Mesenchymal stem cell (in vitro differentiated cells and primary cell): ENCODE results near the gene HOMER3.

Experiments
- DNase-seq: peaks from one replicate; pipeline ENCODE4 v3.0.0-alpha.2; 2013
- H2AFZ ChIP-seq: one replicate; pipeline ENCODE4 v1.6.1; 2013; ENCODE audit warnings: low read depth, mild to moderate bottlenecking, control low read depth, inconsistent platforms, low read length, moderate library complexity
- H2AK5ac ChIP-seq: 2 replicates; pipeline ENCODE4 v1.6.1; 2013; ENCODE audit warnings: low read length, moderate library complexity, mild to moderate bottlenecking, inconsistent platforms; ENCODE audit not compliant: severe bottlenecking
- H2BK120ac ChIP-seq: one replicate; pipeline ENCODE4 v1.6.1; 2013; ENCODE audit warnings: low read depth, mild to moderate bottlenecking, inconsistent platforms, low read length, moderate library complexity
- H2BK12ac ChIP-seq, 2 experiments: one replicate each; pipeline ENCODE4 v1.6.1; 2013; ENCODE audit warnings: inconsistent platforms in 2 of 2, low read length in 2 of 2, mild to moderate bottlenecking in 2 of 2, moderate library complexity in 2 of 2, control low read depth in 1 of 2
- H2BK15ac ChIP-seq: one replicate; pipeline ENCODE4 v1.6.1; 2013; ENCODE audit warnings: mild to moderate bottlenecking, low read depth, inconsistent platforms; ENCODE audit not compliant: poor library complexity, severe bottlenecking
- H2BK5ac ChIP-seq: 2 replicates; pipeline ENCODE4 v1.6.1; 2013; ENCODE audit warnings: low read depth, mild to moderate bottlenecking, low read length, control low read depth, inconsistent platforms; ENCODE audit not compliant: poor library complexity, severe bottlenecking
- H3K14ac ChIP-seq, 2 experiments: one replicate each; pipeline ENCODE4 v1.6.1; 2013; ENCODE audit warnings: inconsistent platforms in 2 of 2, low read length in 2 of 2, control low read depth in 1 of 2, mild to moderate bottlenecking in 1 of 2, moderate library complexity in 1 of 2
- H3K18ac ChIP-seq, 2 experiments: one replicate each; pipeline ENCODE4 v1.6.1; 2013; ENCODE audit warnings: inconsistent platforms in 2 of 2, low read length in 2 of 2, control low read depth in 1 of 2, low read depth in 1 of 2, mild to moderate bottlenecking in 1 of 2
- H3K23ac ChIP-seq, 2 experiments: one replicate each; pipeline ENCODE4 v1.6.1; 2013; ENCODE audit warnings: inconsistent platforms in 2 of 2, low read length in 2 of 2, mild to moderate bottlenecking in 2 of 2, moderate library complexity in 2 of 2, control low read depth in 1 of 2
- H3K27ac ChIP-seq: 2 replicates; pipeline ENCODE4 v1.5.1; 2013; ENCODE audit warnings: mild to moderate bottlenecking, moderate library complexity, low read length, control low read depth, inconsistent platforms; ENCODE audit not compliant: poor library complexity, severe bottlenecking
- H3K27me3 ChIP-seq, 2 experiments: 2 replicates each; pipeline versions ENCODE4 v1.6.1 to v1.7.0; 2013; ENCODE audit warnings: low read length in 2 of 2, mild to moderate bottlenecking in 2 of 2, moderate library complexity in 2 of 2, control low read depth in 1 of 2, inconsistent platforms in 1 of 2; ENCODE audit not compliant: control insufficient read depth in 1 of 2, insufficient read depth in 1 of 2
- H3K36me3 ChIP-seq, 2 experiments: 2 replicates each; pipeline versions ENCODE4 v1.6.1 to v1.7.0; 2013; ENCODE audit warnings: low read length in 2 of 2, control low read depth in 1 of 2, inconsistent platforms in 1 of 2, low read depth in 1 of 2, mild to moderate bottlenecking in 1 of 2; ENCODE audit not compliant: insufficient read depth in 2 of 2, control insufficient read depth in 1 of 2
- H3K4ac ChIP-seq, 2 experiments: one replicate each; pipeline ENCODE4 v1.6.1; 2013; ENCODE audit warnings: inconsistent platforms in 2 of 2, low read length in 2 of 2, mild to moderate bottlenecking in 2 of 2, moderate library complexity in 2 of 2, control low read depth in 1 of 2, low read depth in 1 of 2
- H3K4me1 ChIP-seq: 2 replicates; pipeline ENCODE4 v1.6.1; 2013; ENCODE audit warnings: low read depth, low read length, control low read depth; ENCODE audit not compliant: control insufficient read depth, insufficient read depth
- H3K4me2 ChIP-seq: 2 replicates; pipeline ENCODE4 v1.6.1; 2013; ENCODE audit warnings: low read length, mild to moderate bottlenecking, inconsistent platforms; ENCODE audit not compliant: poor library complexity, severe bottlenecking
- H3K4me3 ChIP-seq, 2 experiments: 2 replicates each; pipeline versions ENCODE4 v1.5.1 to v1.7.0; 2013; ENCODE audit warnings: low read length in 2 of 2, mild to moderate bottlenecking in 2 of 2, control low read depth in 1 of 2, low read depth in 1 of 2; ENCODE audit not compliant: insufficient read depth in 1 of 2
- H3K79me1 ChIP-seq: replicated peaks from 2 replicates; pipeline ENCODE4 v1.6.1; 2013; ENCODE audit warnings: mild to moderate bottlenecking, control low read depth, low read length, inconsistent platforms; ENCODE audit not compliant: poor library complexity, severe bottlenecking
- H3K9ac ChIP-seq: 2 replicates; pipeline ENCODE4 v1.7.0; 2013; ENCODE audit warnings: mild to moderate bottlenecking, low read length, moderate library complexity
- H3K9me3 ChIP-seq: 2 replicates; pipeline ENCODE4 v1.7.0; 2013; ENCODE audit warnings: mild to moderate bottlenecking, low read length; ENCODE audit not compliant: control insufficient read depth
- H4K8ac ChIP-seq: one replicate; pipeline ENCODE4 v1.6.1; 2013; ENCODE audit warnings: inconsistent platforms, mild to moderate bottlenecking, low read length, moderate library complexity
- H4K91ac ChIP-seq: one replicate; pipeline ENCODE4 v1.6.1; 2013; ENCODE audit warnings: mild to moderate bottlenecking, low read length, inconsistent platforms
- WGBS: methylation state at CpG from one replicate; pipeline ENCODE4 v1.1.7; 2013; ENCODE audit warnings: mixed read lengths; 5-methylcytosine and 5-hydroxymethylcytosine counted together

HOMER3 gene

GRCh38 chr19:18931316-18932162, 9.5 kb downstream of the HOMER3 start:
- Histone ChIP-seq H3K27me3 (no peaks in the 10 kb centered on the region), H2BK120ac (no peak overlapping the region), H3K36me3 (peaks cover 73 to 87% of the 10 kb centered on the region in 2 experiments), H2BK5ac (no peak overlapping the region), H3K9me3 (no peaks in the 10 kb centered on the region), H3K23ac (no peak overlapping the region), H2BK12ac (no peak overlapping the region), H3K4ac (no peak overlapping the region), H3K9ac (no peak overlapping the region), H3K4me3 (no peak overlapping the region), H3K4me2 (no peak overlapping the region), H3K14ac (no peak overlapping the region), H4K8ac (peak overlapping the region; percentile 45), H3K4me1 (peaks cover 3% of the 10 kb centered on the region), H3K27ac (no peak overlapping the region), H2BK15ac (peak overlapping the region; percentile 46), H2AK5ac (no peak overlapping the region), H4K91ac (peak overlapping the region; percentile 34), H2AFZ (no peak overlapping the region), H3K18ac (no peak overlapping the region), H3K79me1 (peaks cover 35% of the 10 kb centered on the region)
- DNase-seq = no peak
- 93% methylated on average over 34 of the region's 34 CpGs for WGBS

GRCh38 chr19:18929311-18929710, 11.7 kb downstream of the HOMER3 start:
- Histone ChIP-seq H2BK5ac (no peak overlapping the region), H3K4ac (no peak overlapping the region), H2BK12ac (no peak overlapping the region), H3K18ac (no peak overlapping the region), H3K27me3 (no peaks in the 10 kb centered on the region), H3K27ac (no peak overlapping the region), H4K8ac (no peak overlapping the region), H2AK5ac (no peak overlapping the region), H4K91ac (no peak overlapping the region), H2BK120ac (no peak overlapping the region), H3K14ac (no peak overlapping the region), H3K79me1 (peaks cover 38% of the 10 kb centered on the region), H3K4me2 (no peak overlapping the region), H3K23ac (no peak overlapping the region), H3K4me3 (no peak overlapping the region), H2BK15ac (no peak overlapping the region), H2AFZ (no peak overlapping the region), H3K9ac (no peak overlapping the region), H3K9me3 (no peaks in the 10 kb centered on the region), H3K36me3 (peaks cover 80 to 93% of the 10 kb centered on the region in 2 experiments), H3K4me1 (peaks cover 3% of the 10 kb centered on the region)
- DNase-seq = no peak
- 96% methylated on average over 25 of the region's 25 CpGs for WGBS

GRCh38 chr19:18928018-18928805, 12.8 kb downstream of the HOMER3 start:
- H2BK12ac ChIP-seq = no peak overlapping the region
- no peak overlapping the region for H3K9ac ChIP-seq
- peaks cover 36% of the 10 kb centered on the region for H3K79me1 ChIP-seq
- no peak overlapping the region for H4K91ac ChIP-seq
- no peak overlapping the region for H2BK120ac ChIP-seq
- H2AK5ac ChIP-seq = no peak overlapping the region
- H2BK5ac ChIP-seq = no peak overlapping the region
- no peaks in the 10 kb centered on the region for H3K9me3 ChIP-seq
- 93% methylated on average over 26 of the region's 26 CpGs for WGBS
- H4K8ac ChIP-seq = no peak overlapping the region
- no peak overlapping the region for H3K4me3 ChIP-seq
- H2AFZ ChIP-seq = no peak overlapping the region
- no peak overlapping the region for H3K27ac ChIP-seq
- peaks cover 3% of the 10 kb centered on the region for H3K4me1 ChIP-seq
- no peak overlapping the region for H3K23ac ChIP-seq
- no peak overlapping the region for H3K18ac ChIP-seq
- H3K14ac ChIP-seq = no peak overlapping the region
- H2BK15ac ChIP-seq = no peak overlapping the region
- no peak overlapping the region for H3K4ac ChIP-seq
- H3K4me2 ChIP-seq = no peak overlapping the region
- peaks cover 79 to 89% of the 10 kb centered on the region in 2 experiments for H3K36me3 ChIP-seq
- H3K27me3 ChIP-seq = no peaks in the 10 kb centered on the region
- DNase-seq = no peak

GRCh38 chr19:18924684-18925213, 16.3 kb downstream of the HOMER3 start:
- Histone ChIP-seq H3K36me3 (peaks cover 80 to 82% of the 10 kb centered on the region in 2 experiments), H3K79me1 (peaks cover 39% of the 10 kb centered on the region), H2BK5ac (no peak overlapping the region), H3K23ac (no peak overlapping the region), H3K4me3 (no peak overlapping the region), H3K4me2 (no peak overlapping the region), H2BK15ac (no peak overlapping the region), H2BK12ac (no peak overlapping the region), H3K27ac (no peak overlapping the region), H3K9me3 (no peaks in the 10 kb centered on the region), H2AFZ (no peak overlapping the region), H3K4ac (no peak overlapping the region), H3K4me1 (peaks cover 10% of the 10 kb centered on the region), H2BK120ac (no peak overlapping the region), H3K14ac (no peak overlapping the region), H4K8ac (no peak overlapping the region), H4K91ac (no peak overlapping the region), H2AK5ac (no peak overlapping the region), H3K27me3 (no peaks in the 10 kb centered on the region), H3K9ac (no peak overlapping the region), H3K18ac (no peak overlapping the region)
- 96% methylated on average over 15 of the region's 15 CpGs for WGBS
- no peak for DNase-seq
